K562 (cell line): ENCODE data around the gene CRB2. TPM values are rescaled to one million over a fixed set of nuclear protein-coding genes. Genes with fewer than 3 reads are reported as not detected.
A peak's percentile ranks its signal among the peaks of the same experiment; 100 is the strongest.

Experiments used
- CEBPB ChIP-seq: fragments of 450-650 bp; IDR thresholded peaks from 2 replicates; pipeline ENCODE4 v1.6.1; 2016; ENCODE audit warnings: missing genetic modification characterization, missing compliant biosample characterization
- E2F6 ChIP-seq, 2 experiments: IDR thresholded peaks; 2 replicates each; pipeline ENCODE4 v1.6.1; 2011; ENCODE audit warnings: borderline replicate concordance in 1 of 2, control low read depth in 1 of 2, low read depth in 1 of 2, low read length in 1 of 2, mild to moderate bottlenecking in 1 of 2, mixed read lengths in 1 of 2, moderate library complexity in 1 of 2; ENCODE audit not compliant: insufficient read depth in 1 of 2, insufficient read length in 1 of 2, poor library complexity in 1 of 2, severe bottlenecking in 1 of 2; ENCODE audit errors: extremely low read depth in 1 of 2
- GATAD2B ChIP-seq: fragments of 450-650 bp; IDR thresholded peaks from 2 replicates; pipeline ENCODE4 v1.6.1; 2017; ENCODE audit warnings: mild to moderate bottlenecking, borderline replicate concordance
- HINFP ChIP-seq: fragments of 450-650 bp; conservative IDR thresholded peaks from 2 replicates; pipeline ENCODE4 v1.6.1; 2016; ENCODE audit warnings: missing genetic modification characterization, low read depth, mild to moderate bottlenecking, control low read depth, missing compliant biosample characterization
- MITF ChIP-seq: IDR thresholded peaks from 2 replicates; pipeline ENCODE4 v1.6.1; 2014; ENCODE audit warnings: antibody characterized with exemption
- NFYB ChIP-seq: IDR thresholded peaks from 2 replicates; pipeline ENCODE4 v1.6.1; 2011; ENCODE audit warnings: mild to moderate bottlenecking, moderate library complexity; ENCODE audit not compliant: insufficient read length; ENCODE audit errors: extremely low read depth
- NR4A1 ChIP-seq, 2 experiments: fragments of 250-450 bp in 1 of 2; fragments of 450-650 bp in 1 of 2; sonication (Bioruptor Pico) in 1 of 2; IDR thresholded peaks; 2 replicates each; pipeline versions ENCODE4 v1.4.0 to v1.6.1; 2016 to 2020; ENCODE audit warnings: mild to moderate bottlenecking in 2 of 2, missing compliant biosample characterization in 1 of 2, missing genetic modification characterization in 1 of 2, moderate library complexity in 1 of 2
- NRF1 ChIP-seq, 2 experiments: fragments of 450-650 bp; IDR thresholded peaks in 1 of 2; conservative IDR thresholded peaks in 1 of 2; 2 replicates each; pipeline ENCODE4 v1.6.1; 2014; ENCODE audit warnings: mild to moderate bottlenecking in 2 of 2
- PHF20 ChIP-seq: fragments of 450-650 bp; IDR thresholded peaks from 2 replicates; pipeline ENCODE4 v1.6.1; 2018; ENCODE audit not compliant: partially characterized antibody
- PYGO2 ChIP-seq: fragments of 450-650 bp; IDR thresholded peaks from 2 replicates; pipeline ENCODE4 v1.6.1; 2016; ENCODE audit warnings: mild to moderate bottlenecking, missing genetic modification characterization, moderate library complexity, missing compliant biosample characterization
- SP1 ChIP-seq: sonication (generic); formaldehyde crosslinking; IDR thresholded peaks from 2 replicates; pipeline ENCODE4 v1.8.1; 2022; ENCODE audit warnings: mild to moderate bottlenecking, missing genetic modification reagents
- polyA plus RNA-seq, 8 experiments: library from polyadenylated mRNA; depleted of rRNA in 4 of 8; stranded (reverse) in 5 of 8; unstranded in 3 of 8; fragments of >200 nt; fragmentation: Nextera tagmentation in 2 of 8; fragmentation: Illumina TruSeq in 1 of 8; extraction: Ambion mirVana in 2 of 8; extraction: Trizol in 1 of 8; gene quantifications; 2 replicates each; pipeline versions ENCODE4 v1.2.1 to v1.2.3, GENCODE V29; 2011 to 2014; ENCODE audit warnings: inconsistent platforms in 1 of 8, missing spikeins in 1 of 8
- total RNA-seq, 7 experiments: library from RNA; depleted of rRNA in 6 of 7; stranded (reverse); fragments of >200 nt in 6 of 7; fragmentation: Illumina TruSeq in 2 of 7; extraction: Trizol in 2 of 7; gene quantifications; 2 replicates each; pipeline versions ENCODE4 v1.2.1 to v1.2.3, GENCODE V29; 2011 to 2021; ENCODE audit warnings: low replicate concordance in 1 of 7
- TF ChIP-seq, protein P1 (sequence below): fragments of 200-800 bp; sonication (Bioruptor generic); IDR thresholded peaks from 2 replicates; pipeline ENCODE4 v1.6.1; 2017; ENCODE audit warnings: missing genetic modification characterization, missing compliant biosample characterization
- TF ChIP-seq, protein P2 (sequence below): fragments of 450-650 bp; formaldehyde crosslinking; IDR thresholded peaks from 2 replicates; pipeline ENCODE4 v1.4.0; 2020; ENCODE audit warnings: mild to moderate bottlenecking, mixed read lengths
- TF ChIP-seq, protein P3 (sequence below), 2 experiments: fragments of 200-800 bp in 1 of 2; sonication (Bioruptor generic) in 1 of 2; sonication (generic) in 1 of 2; formaldehyde crosslinking in 1 of 2; IDR thresholded peaks in 1 of 2; conservative IDR thresholded peaks in 1 of 2; 2 replicates each; pipeline versions ENCODE4 v1.5.0 to v1.6.1; 2016 to 2020; ENCODE audit warnings: missing compliant biosample characterization in 1 of 2, missing genetic modification characterization in 1 of 2, missing genetic modification reagents in 1 of 2

Gene CRB2
- total and polyA plus RNA-seq, 9 of the 15 experiments (the other 6 are each of a cell fraction or from before 2014, with no cell fraction given), result 0.13 to 1.2 (median 0.25) TPM; not detected in 2

GRCh38 chr9:123339666-123340510, 16.1 kb upstream of the CRB2 start (continued):
- TF ChIP-seq, protein P1, sequence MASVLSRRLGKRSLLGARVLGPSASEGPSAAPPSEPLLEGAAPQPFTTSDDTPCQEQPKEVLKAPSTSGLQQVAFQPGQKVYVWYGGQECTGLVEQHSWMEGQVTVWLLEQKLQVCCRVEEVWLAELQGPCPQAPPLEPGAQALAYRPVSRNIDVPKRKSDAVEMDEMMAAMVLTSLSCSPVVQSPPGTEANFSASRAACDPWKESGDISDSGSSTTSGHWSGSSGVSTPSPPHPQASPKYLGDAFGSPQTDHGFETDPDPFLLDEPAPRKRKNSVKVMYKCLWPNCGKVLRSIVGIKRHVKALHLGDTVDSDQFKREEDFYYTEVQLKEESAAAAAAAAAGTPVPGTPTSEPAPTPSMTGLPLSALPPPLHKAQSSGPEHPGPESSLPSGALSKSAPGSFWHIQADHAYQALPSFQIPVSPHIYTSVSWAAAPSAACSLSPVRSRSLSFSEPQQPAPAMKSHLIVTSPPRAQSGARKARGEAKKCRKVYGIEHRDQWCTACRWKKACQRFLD (CRISPR knock-in tag), result peak; percentile 72; the same call in 1 of the 2 replicates
- TF ChIP-seq NFYB (no peak), PHF20 (no peak), E2F6 (IDR thresholded peaks at IDR 0.05; ENCODE audit: borderline replicate concordance in 1 of 2, extremely low read depth in 1 of 2, insufficient read depth in 1 of 2, insufficient read length in 1 of 2, low read depth in 1 of 2, low read length in 1 of 2, poor library complexity in 1 of 2, severe bottlenecking in 1 of 2) (peak in 1 of 2 experiments; percentile 10), PYGO2 (tag) (0 out of 2 replicates have a peak, but pooled peaks have one; percentile 49), HINFP (no peak), GATAD2B (no peak), MITF (no peak; the same call in 1 of the 2 replicates), NR4A1 (CRISPR knock-in tag; IDR thresholded peaks at IDR 0.05) (no peak), NR4A1 (tag; IDR thresholded peaks at IDR 0.05) (peak; percentile 76; the same call in 1 of the 2 replicates), CEBPB (tag) (no peak), NRF1 (conservative IDR thresholded peaks at IDR 0.05 in 1 of 2, IDR thresholded peaks at IDR 0.05 in 1 of 2) (0 out of 4 replicates have a peak, but pooled peaks of 1 of the 2 experiments have one; percentile 48), SP1 (CRISPR knock-in tag) (no peak)
- TF ChIP-seq, protein P2, sequence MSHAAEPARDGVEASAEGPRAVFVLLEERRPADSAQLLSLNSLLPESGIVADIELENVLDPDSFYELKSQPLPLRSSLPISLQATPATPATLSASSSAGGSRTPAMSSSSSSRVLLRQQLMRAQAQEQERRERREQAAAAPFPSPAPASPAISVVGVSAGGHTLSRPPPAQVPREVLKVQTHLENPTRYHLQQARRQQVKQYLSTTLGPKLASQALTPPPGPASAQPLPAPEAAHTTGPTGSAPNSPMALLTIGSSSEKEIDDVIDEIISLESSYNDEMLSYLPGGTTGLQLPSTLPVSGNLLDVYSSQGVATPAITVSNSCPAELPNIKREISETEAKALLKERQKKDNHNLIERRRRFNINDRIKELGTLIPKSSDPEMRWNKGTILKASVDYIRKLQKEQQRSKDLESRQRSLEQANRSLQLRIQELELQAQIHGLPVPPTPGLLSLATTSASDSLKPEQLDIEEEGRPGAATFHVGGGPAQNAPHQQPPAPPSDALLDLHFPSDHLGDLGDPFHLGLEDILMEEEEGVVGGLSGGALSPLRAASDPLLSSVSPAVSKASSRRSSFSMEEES, result peak; percentile 59
- TF ChIP-seq, protein P3, sequence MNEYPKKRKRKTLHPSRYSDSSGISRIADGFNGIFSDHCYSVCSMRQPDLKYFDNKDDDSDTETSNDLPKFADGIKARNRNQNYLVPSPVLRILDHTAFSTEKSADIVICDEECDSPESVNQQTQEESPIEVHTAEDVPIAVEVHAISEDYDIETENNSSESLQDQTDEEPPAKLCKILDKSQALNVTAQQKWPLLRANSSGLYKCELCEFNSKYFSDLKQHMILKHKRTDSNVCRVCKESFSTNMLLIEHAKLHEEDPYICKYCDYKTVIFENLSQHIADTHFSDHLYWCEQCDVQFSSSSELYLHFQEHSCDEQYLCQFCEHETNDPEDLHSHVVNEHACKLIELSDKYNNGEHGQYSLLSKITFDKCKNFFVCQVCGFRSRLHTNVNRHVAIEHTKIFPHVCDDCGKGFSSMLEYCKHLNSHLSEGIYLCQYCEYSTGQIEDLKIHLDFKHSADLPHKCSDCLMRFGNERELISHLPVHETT (CRISPR knock-in tag; conservative IDR thresholded peaks at IDR 0.05 in 1 of 2, IDR thresholded peaks at IDR 0.05 in 1 of 2), result no peak
